WTC11 (cell line): ENCODE measurements around the gene LAMA3.

Experiments used
- ATF2 ChIP-seq: sonication (generic); formaldehyde crosslinking; IDR thresholded peaks from 2 replicates; pipeline ENCODE4 v1.8.1; 2022; ENCODE audit warnings: low read depth, missing genetic modification reagents, borderline replicate concordance
- ATF3 ChIP-seq: sonication (generic); formaldehyde crosslinking; conservative IDR thresholded peaks from 2 replicates; pipeline ENCODE4 v1.8.1; 2022; ENCODE audit warnings: mild to moderate bottlenecking, missing genetic modification reagents
- CTCF ChIP-seq: fragments of 200-600 bp; IDR thresholded peaks from 2 replicates; pipeline ENCODE4 v1.8.0; 2022; ENCODE audit warnings: antibody characterized with exemption
- E2F4 ChIP-seq: sonication (generic); formaldehyde crosslinking; IDR thresholded peaks from 2 replicates; pipeline ENCODE4 v1.8.1; 2022; ENCODE audit warnings: low read depth, mild to moderate bottlenecking, moderate library complexity, missing genetic modification reagents, borderline replicate concordance
- ERG ChIP-seq: fragments of 250-450 bp; sonication (Bioruptor Pico); IDR thresholded peaks from 2 replicates; pipeline ENCODE4 v1.8.0; 2021; ENCODE audit warnings: mild to moderate bottlenecking
- JAZF1 ChIP-seq: fragments of 250-450 bp; sonication (Bioruptor Pico); IDR thresholded peaks from 2 replicates; pipeline ENCODE4 v1.9.0; 2021; ENCODE audit warnings: moderate library complexity, mild to moderate bottlenecking, inconsistent platforms
- NR1H2 ChIP-seq: sonication (generic); formaldehyde crosslinking; IDR thresholded peaks from 2 replicates; pipeline ENCODE4 v1.9.0; 2021; ENCODE audit warnings: mild to moderate bottlenecking, moderate library complexity, missing genetic modification reagents
- NR2C2 ChIP-seq: sonication (generic); formaldehyde crosslinking; IDR thresholded peaks from 2 replicates; pipeline ENCODE4 v1.8.0; 2022; ENCODE audit warnings: mild to moderate bottlenecking, missing genetic modification reagents
- PREB ChIP-seq: sonication (generic); formaldehyde crosslinking; IDR thresholded peaks from 2 replicates; pipeline ENCODE4 v1.8.1; 2022; ENCODE audit warnings: mild to moderate bottlenecking, missing genetic modification reagents, moderate library complexity, borderline replicate concordance
- SP1 ChIP-seq: sonication (generic); formaldehyde crosslinking; conservative IDR thresholded peaks from 2 replicates; pipeline ENCODE4 v1.8.1; 2022; ENCODE audit warnings: missing genetic modification reagents
- USF2 ChIP-seq: sonication (generic); formaldehyde crosslinking; IDR thresholded peaks from 2 replicates; pipeline ENCODE4 v1.8.1; 2023; ENCODE audit warnings: mild to moderate bottlenecking, missing genetic modification reagents, moderate library complexity
- ZNF121 ChIP-seq: sonication (generic); formaldehyde crosslinking; IDR thresholded peaks from 2 replicates; pipeline ENCODE4 v1.8.0; 2023; ENCODE audit warnings: missing genetic modification reagents
- ZNF396 ChIP-seq: fragments of 250-450 bp; sonication (Bioruptor Pico); IDR thresholded peaks from 2 replicates; pipeline ENCODE4 v1.8.0; 2021; ENCODE audit warnings: mild to moderate bottlenecking, moderate library complexity, borderline replicate concordance

GRCh38 chr18:23738575-23738974, 49.3 kb downstream of the LAMA3 start:
- TF ChIP-seq JAZF1 (CRISPR knock-in tag) (no peak), E2F4 (CRISPR knock-in tag) (no peak), ATF2 (CRISPR knock-in tag) (no peak), NR2C2 (no peak), CTCF (no peak), ATF3 (no peak), USF2 (CRISPR knock-in tag) (no peak), ZNF396 (CRISPR knock-in tag) (no peak), NR1H2 (CRISPR knock-in tag) (no peak), ERG (CRISPR knock-in tag) (no peak), ZNF121 (CRISPR knock-in tag) (no peak), PREB (CRISPR knock-in tag) (no peak), SP1 (no peak)
